Memory B cell (primary cell): ENCODE results near the gene NAA38.
A peak's percentile ranks its signal among the peaks of the same experiment; 100 is the strongest.

ENCODE experiments used
- ATAC-seq: fragments of 150-1000 bp; cut with Tn5 transposase; 2 replicates; pipeline ENCODE4 v1.10.0; 2021; ENCODE audit warnings: low read depth, mild to moderate bottlenecking, moderate library complexity
- DNase-seq, 2 donors: peaks; one replicate each; pipeline ENCODE4 v3.0.0; 2022; ENCODE audit warnings: low spot score in 2 of 2
- H3K27ac Mint-ChIP-seq: one replicate; pipeline ENCODE4 v1.8.0; 2022; ENCODE audit warnings: mild to moderate bottlenecking, moderate library complexity, mixed read lengths
- H3K27me3 Mint-ChIP-seq: one replicate; pipeline ENCODE4 v1.8.0; 2022; ENCODE audit warnings: mixed read lengths
- H3K36me3 Mint-ChIP-seq: one replicate; pipeline ENCODE4 v1.8.0; 2022; ENCODE audit warnings: mild to moderate bottlenecking, mixed read lengths
- H3K4me1 Mint-ChIP-seq: one replicate; pipeline ENCODE4 v1.8.0; 2022; ENCODE audit warnings: mixed read lengths
- H3K4me3 Mint-ChIP-seq: one replicate; pipeline ENCODE4 v1.8.0; 2022; ENCODE audit warnings: mild to moderate bottlenecking, moderate library complexity, mixed read lengths
- H3K9me3 Mint-ChIP-seq: one replicate; pipeline ENCODE4 v1.8.0; 2022; ENCODE audit warnings: mixed read lengths

Gene NAA38

GRCh38 chr17:7843536-7844291, 13.6 kb downstream of the NAA38 start:
- Mint-ChIP-seq H3K4me1 (peaks cover 42% of the 10 kb centered on the region), H3K27ac (peak overlapping the region; percentile 99), H3K9me3 (no peaks in the 10 kb centered on the region), H3K27me3 (no peaks in the 10 kb centered on the region), H3K36me3 (peaks cover 13% of the 10 kb centered on the region), H3K4me3 (peak overlapping the region; percentile 97)
- ATAC-seq (peak; percentile 26), DNase-seq (peak; percentile 93 to 94)

- Mint-ChIP-seq H3K36me3 (peaks cover 11% of the 10 kb centered on the region), H3K4me1 (peaks cover 46% of the 10 kb centered on the region), H3K27ac (peak overlapping the region; percentile 99), H3K27me3 (no peaks in the 10 kb centered on the region), H3K9me3 (no peaks in the 10 kb centered on the region), H3K4me3 (peak overlapping the region; percentile 97)
- ATAC-seq: no peak
- DNase-seq: peak in 1 of 2 donors; percentile 79
These were observed 14.2 kb downstream of the NAA38 start for GRCh38 chr17:7843257-7843535.

- ATAC-seq (peak; percentile 50), DNase-seq (peak in 1 of 2 donors; percentile 97)
- Mint-ChIP-seq H3K4me1 (peaks cover 47% of the 10 kb centered on the region), H3K27me3 (no peaks in the 10 kb centered on the region), H3K36me3 (peaks cover 10% of the 10 kb centered on the region), H3K9me3 (no peaks in the 10 kb centered on the region), H3K4me3 (peak overlapping the region; percentile 97), H3K27ac (peak overlapping the region; percentile 99)
These were observed 14.7 kb downstream of the NAA38 start for GRCh38 chr17:7842380-7843256.

- ATAC-seq: peak; percentile 28
- peak overlapping the region; percentile 99 for H3K27ac Mint-ChIP-seq
- DNase-seq: peak; percentile 84 to 94
- peak overlapping the region; percentile 97 for H3K4me3 Mint-ChIP-seq
- H3K36me3 Mint-ChIP-seq: peaks cover 8% of the 10 kb centered on the region
- peaks cover 53% of the 10 kb centered on the region for H3K4me1 Mint-ChIP-seq
- H3K9me3 Mint-ChIP-seq: no peaks in the 10 kb centered on the region
- no peaks in the 10 kb centered on the region for H3K27me3 Mint-ChIP-seq
These were observed 15.4 kb downstream of the NAA38 start for GRCh38 chr17:7841915-7842379.

GRCh38 chr17:7841396-7841914, 15.9 kb downstream of the NAA38 start:
- H3K4me3 Mint-ChIP-seq: peak overlapping the region; percentile 97
- ATAC-seq: peak; percentile 27
- peaks cover 5% of the 10 kb centered on the region for H3K36me3 Mint-ChIP-seq
- H3K4me1 Mint-ChIP-seq: peaks cover 56% of the 10 kb centered on the region
- no peaks in the 10 kb centered on the region for H3K27me3 Mint-ChIP-seq
- peak overlapping the region; percentile 99 for H3K27ac Mint-ChIP-seq
- peak; percentile 82 to 87 for DNase-seq
- no peaks in the 10 kb centered on the region for H3K9me3 Mint-ChIP-seq

GRCh38 chr17:7840875-7841274, 16.5 kb downstream of the NAA38 start:
- peak overlapping the region; percentile 97 for H3K4me3 Mint-ChIP-seq
- peaks cover 59% of the 10 kb centered on the region for H3K4me1 Mint-ChIP-seq
- H3K36me3 Mint-ChIP-seq: peaks cover 5% of the 10 kb centered on the region
- H3K27ac Mint-ChIP-seq: peak overlapping the region; percentile 99
- H3K9me3 Mint-ChIP-seq: no peaks in the 10 kb centered on the region
- ATAC-seq: no peak
- H3K27me3 Mint-ChIP-seq: no peaks in the 10 kb centered on the region
- DNase-seq: no peak

GRCh38 chr17:7840441-7840840, 16.9 kb downstream of the NAA38 start:
- no peaks in the 10 kb centered on the region for H3K27me3 Mint-ChIP-seq
- DNase-seq (no peak), ATAC-seq (no peak)
- peaks cover 56% of the 10 kb centered on the region for H3K4me1 Mint-ChIP-seq
- H3K9me3 Mint-ChIP-seq: no peaks in the 10 kb centered on the region
- H3K4me3 Mint-ChIP-seq: peak overlapping the region; percentile 97
- peaks cover 5% of the 10 kb centered on the region for H3K36me3 Mint-ChIP-seq
- peak overlapping the region; percentile 99 for H3K27ac Mint-ChIP-seq

- no peaks in the 10 kb centered on the region for H3K9me3 Mint-ChIP-seq
These were observed 17.5 kb downstream of the NAA38 start for GRCh38 chr17:7839876-7840261.

GRCh38 chr17:7839190-7839875, 18.0 kb downstream of the NAA38 start:
- ATAC-seq: no peak
- H3K4me1 Mint-ChIP-seq: peaks cover 57% of the 10 kb centered on the region
- no peak for DNase-seq
- H3K27me3 Mint-ChIP-seq: no peaks in the 10 kb centered on the region
- H3K27ac Mint-ChIP-seq: peak overlapping the region; percentile 99
- no peaks in the 10 kb centered on the region for H3K9me3 Mint-ChIP-seq
- no peak overlapping the region for H3K4me3 Mint-ChIP-seq
- H3K36me3 Mint-ChIP-seq: peaks cover 5% of the 10 kb centered on the region

More at GRCh38 chr17:7839876-7840261, 17.5 kb downstream of the NAA38 start:
- ATAC-seq (no peak), DNase-seq (no peak)
- Mint-ChIP-seq H3K27ac (peak overlapping the region; percentile 99), H3K36me3 (peaks cover 5% of the 10 kb centered on the region), H3K4me3 (no peak overlapping the region), H3K4me1 (peaks cover 56% of the 10 kb centered on the region), H3K27me3 (no peaks in the 10 kb centered on the region)

- ATAC-seq (no peak), DNase-seq (peak in 1 of 2 donors; percentile 46)
- Mint-ChIP-seq H3K4me3 (peak overlapping the region; percentile 40), H3K36me3 (peaks cover 5% of the 10 kb centered on the region), H3K27ac (peak overlapping the region; percentile 99), H3K4me1 (peaks cover 59% of the 10 kb centered on the region), H3K27me3 (peaks cover under 1% of the 10 kb centered on the region), H3K9me3 (no peaks in the 10 kb centered on the region)
These were observed 19.0 kb downstream of the NAA38 start for GRCh38 chr17:7838090-7839075.

- Mint-ChIP-seq H3K27me3 (peaks cover 4% of the 10 kb centered on the region), H3K27ac (peak overlapping the region; percentile 98), H3K9me3 (no peaks in the 10 kb centered on the region), H3K4me1 (peaks cover 57% of the 10 kb centered on the region), H3K36me3 (peaks cover 5% of the 10 kb centered on the region), H3K4me3 (peak overlapping the region; percentile 92)
- ATAC-seq (no peak), DNase-seq (no peak)
These were observed 19.8 kb downstream of the NAA38 start for GRCh38 chr17:7837408-7838088.

- H3K36me3 Mint-ChIP-seq: peaks cover 5% of the 10 kb centered on the region
- H3K4me1 Mint-ChIP-seq: peaks cover 52% of the 10 kb centered on the region
- peak overlapping the region; percentile 92 for H3K4me3 Mint-ChIP-seq
These were observed 20.6 kb downstream of the NAA38 start for GRCh38 chr17:7836596-7837407.

More at GRCh38 chr17:7836596-7837407, 20.6 kb downstream of the NAA38 start:
- Mint-ChIP-seq H3K27ac (peak overlapping the region; percentile 98), H3K9me3 (no peaks in the 10 kb centered on the region), H3K27me3 (peaks cover 8% of the 10 kb centered on the region)
- no peak for DNase-seq
- ATAC-seq: no peak
